Effector memory CD8-positive, alpha-beta T cell (primary cell): ENCODE data around the gene PFDN1.

Experiments
- ATAC-seq: fragments of 150-1000 bp; cut with Tn5 transposase; replicated peaks from 2 replicates; pipeline ENCODE4 v1.10.0; 2021; ENCODE audit warnings: mild to moderate bottlenecking, moderate library complexity
- DNase-seq, 3 experiments: peaks; one replicate each; pipeline ENCODE4 v3.0.0; 2021
- H3K27ac Mint-ChIP-seq, 2 donors: one replicate each; pipeline ENCODE4 v1.8.0; 2022; ENCODE audit warnings: mild to moderate bottlenecking in 2 of 2, mixed read lengths in 2 of 2, moderate library complexity in 2 of 2
- H3K27me3 Mint-ChIP-seq, 2 donors: one replicate each; pipeline ENCODE4 v1.8.0; 2022; ENCODE audit warnings: mixed read lengths in 2 of 2
- H3K36me3 Mint-ChIP-seq: one replicate; pipeline ENCODE4 v1.8.0; 2022; ENCODE audit warnings: mild to moderate bottlenecking, moderate library complexity, mixed read lengths; ENCODE audit not compliant: insufficient read depth
- H3K4me1 Mint-ChIP-seq, 2 donors: one replicate each; pipeline ENCODE4 v1.8.0; 2022; ENCODE audit warnings: low read depth in 2 of 2, mixed read lengths in 2 of 2
- H3K4me3 Mint-ChIP-seq, 2 donors: one replicate each; pipeline ENCODE4 v1.8.0; 2022; ENCODE audit warnings: mild to moderate bottlenecking in 2 of 2, mixed read lengths in 2 of 2, moderate library complexity in 2 of 2
- H3K9me3 Mint-ChIP-seq, 2 donors: one replicate each; pipeline ENCODE4 v1.8.0; 2022; ENCODE audit warnings: mixed read lengths in 2 of 2

PFDN1 gene

GRCh38 chr5:140243706-140244250, 59.1 kb downstream of the PFDN1 start:
- Mint-ChIP-seq H3K27ac (peak overlapping the region in 1 of 2 donors; percentile 81), H3K27me3 (no peaks in the 10 kb centered on the region), H3K9me3 (no peaks in the 10 kb centered on the region), H3K4me1 (peaks cover 0 to 7% of the 10 kb centered on the region in 2 donors), H3K36me3 (peaks cover 8% of the 10 kb centered on the region), H3K4me3 (no peak overlapping the region)
- DNase-seq (no peak), ATAC-seq (no peak)

- Mint-ChIP-seq H3K27ac (peak overlapping the region in 1 of 2 donors; percentile 81), H3K9me3 (no peaks in the 10 kb centered on the region), H3K4me3 (no peak overlapping the region), H3K36me3 (peaks cover 8% of the 10 kb centered on the region), H3K4me1 (peaks cover 0 to 7% of the 10 kb centered on the region in 2 donors), H3K27me3 (no peaks in the 10 kb centered on the region)
- ATAC-seq (no peak), DNase-seq (no peak)
Observed at GRCh38 chr5:140242890-140243585, 59.9 kb downstream of the PFDN1 start.

- ATAC-seq (no peak), DNase-seq (no peak)
- H3K27ac Mint-ChIP-seq = no peak overlapping the region
- H3K36me3 Mint-ChIP-seq = peaks cover 6% of the 10 kb centered on the region
- H3K9me3 Mint-ChIP-seq = no peaks in the 10 kb centered on the region
- H3K4me3 Mint-ChIP-seq = no peak overlapping the region
- H3K4me1 Mint-ChIP-seq = peaks cover 0 to 7% of the 10 kb centered on the region in 2 donors
- H3K27me3 Mint-ChIP-seq = no peaks in the 10 kb centered on the region
Observed at GRCh38 chr5:140242099-140242498, 60.8 kb downstream of the PFDN1 start.

- no peaks in the 10 kb centered on the region for H3K27me3 Mint-ChIP-seq
- no peak overlapping the region for H3K27ac Mint-ChIP-seq
- no peaks in the 10 kb centered on the region for H3K9me3 Mint-ChIP-seq
- DNase-seq (no peak), ATAC-seq (no peak)
- no peak overlapping the region for H3K4me3 Mint-ChIP-seq
- peaks cover 6% of the 10 kb centered on the region for H3K36me3 Mint-ChIP-seq
- H3K4me1 Mint-ChIP-seq = peaks cover 0 to 7% of the 10 kb centered on the region in 2 donors
Observed at GRCh38 chr5:140240987-140241706, 61.8 kb downstream of the PFDN1 start.

GRCh38 chr5:140239939-140240700, 62.8 kb downstream of the PFDN1 start:
- Mint-ChIP-seq H3K9me3 (no peaks in the 10 kb centered on the region), H3K4me3 (no peak overlapping the region), H3K27me3 (no peaks in the 10 kb centered on the region), H3K4me1 (peaks cover 0 to 6% of the 10 kb centered on the region in 2 donors), H3K27ac (no peak overlapping the region), H3K36me3 (peaks cover 6% of the 10 kb centered on the region)
- peak; percentile 72 for ATAC-seq
- DNase-seq = peak; percentile 26 to 28 (median 27)

- Mint-ChIP-seq H3K27ac (no peak overlapping the region), H3K4me1 (peaks cover 0 to under 1% of the 10 kb centered on the region in 2 donors), H3K27me3 (no peaks in the 10 kb centered on the region), H3K36me3 (no peaks in the 10 kb centered on the region), H3K4me3 (no peak overlapping the region), H3K9me3 (no peaks in the 10 kb centered on the region)
- no peak for ATAC-seq
- no peak for DNase-seq
Observed at GRCh38 chr5:140239461-140239860, 63.4 kb downstream of the PFDN1 start.

- no peaks in the 10 kb centered on the region for H3K36me3 Mint-ChIP-seq
- no peaks in the 10 kb centered on the region for H3K9me3 Mint-ChIP-seq
- ATAC-seq = no peak
- no peak overlapping the region for H3K27ac Mint-ChIP-seq
- H3K4me3 Mint-ChIP-seq = no peak overlapping the region
- no peak for DNase-seq
- H3K4me1 Mint-ChIP-seq = no peaks in the 10 kb centered on the region
- H3K27me3 Mint-ChIP-seq = no peaks in the 10 kb centered on the region
Observed at GRCh38 chr5:140238756-140239155, 64.1 kb downstream of the PFDN1 start.

GRCh38 chr5:140236891-140237598, 65.9 kb downstream of the PFDN1 start:
- peak overlapping the region in 1 of 2 donors; percentile 15 for H3K27ac Mint-ChIP-seq
- no peaks in the 10 kb centered on the region for H3K4me1 Mint-ChIP-seq
- no peak overlapping the region for H3K4me3 Mint-ChIP-seq
- no peak for DNase-seq
- no peaks in the 10 kb centered on the region for H3K9me3 Mint-ChIP-seq
- ATAC-seq = no peak
- H3K27me3 Mint-ChIP-seq = no peaks in the 10 kb centered on the region
- H3K36me3 Mint-ChIP-seq = no peaks in the 10 kb centered on the region

GRCh38 chr5:140235791-140236551, 66.9 kb downstream of the PFDN1 start:
- no peak overlapping the region for H3K27ac Mint-ChIP-seq
- H3K27me3 Mint-ChIP-seq = no peaks in the 10 kb centered on the region

GRCh38 chr5:140234377-140234989, 68.4 kb downstream of the PFDN1 start:
- Mint-ChIP-seq H3K9me3 (no peaks in the 10 kb centered on the region), H3K27ac (no peak overlapping the region), H3K27me3 (no peaks in the 10 kb centered on the region), H3K4me3 (no peak overlapping the region), H3K36me3 (no peaks in the 10 kb centered on the region), H3K4me1 (no peaks in the 10 kb centered on the region)
- ATAC-seq = no peak
- DNase-seq = no peak

More at GRCh38 chr5:140235791-140236551, 66.9 kb downstream of the PFDN1 start:
- ATAC-seq (no peak), DNase-seq (no peak)
- Mint-ChIP-seq H3K36me3 (no peaks in the 10 kb centered on the region), H3K9me3 (no peaks in the 10 kb centered on the region), H3K4me1 (no peaks in the 10 kb centered on the region), H3K4me3 (no peak overlapping the region)

GRCh38 chr5:140232731-140233130, 70.2 kb downstream of the PFDN1 start:
- peaks cover 0 to 4% of the 10 kb centered on the region in 2 donors for H3K4me1 Mint-ChIP-seq
- DNase-seq (no peak), ATAC-seq (no peak)
- H3K9me3 Mint-ChIP-seq = no peaks in the 10 kb centered on the region
- no peaks in the 10 kb centered on the region for H3K27me3 Mint-ChIP-seq
- H3K36me3 Mint-ChIP-seq = no peaks in the 10 kb centered on the region
- no peak overlapping the region for H3K27ac Mint-ChIP-seq
- H3K4me3 Mint-ChIP-seq = no peak overlapping the region

GRCh38 chr5:140230373-140230772, 72.5 kb downstream of the PFDN1 start:
- H3K27me3 Mint-ChIP-seq = peaks cover 0 to 6% of the 10 kb centered on the region in 2 donors
- no peak overlapping the region for H3K27ac Mint-ChIP-seq
- no peaks in the 10 kb centered on the region for H3K9me3 Mint-ChIP-seq
- no peak overlapping the region for H3K4me3 Mint-ChIP-seq
- DNase-seq (no peak), ATAC-seq (no peak)
- H3K36me3 Mint-ChIP-seq = no peaks in the 10 kb centered on the region
- peaks cover 0 to 4% of the 10 kb centered on the region in 2 donors for H3K4me1 Mint-ChIP-seq
